ENCODE data around the gene SHB.
A peak's percentile ranks its signal among the peaks of the same experiment; 100 is the strongest.

The SHB gene

GRCh38 chr9:38008168-38009034, 60.6 kb downstream of the SHB start:
- Histone ChIP-seq H3K27ac (ENCODE audit: extremely low read depth, low read depth, low read length) (no peak overlapping the region), H3K4me1 (ENCODE audit: control insufficient read depth, insufficient read depth, low read length) (peaks cover 5% of the 10 kb centered on the region; the same call in 1 of the 2 replicates), H3K36me3 (ENCODE audit: control insufficient read depth in 2 of 2, insufficient read depth in 1 of 2, low read length in 2 of 2) (peaks cover 0 to 38% of the 10 kb centered on the region in 2 experiments; a peak in 1 of 3 replicates), H3K9me3 (ENCODE audit: control insufficient read depth, insufficient read depth, low read depth, low read length) (no peaks in the 10 kb centered on the region), H3K4me3 (ENCODE audit: low read depth, low read length) (no peak overlapping the region)
- no peak for TF ChIP-seq KLF17 (tag by site-specific recombination; IDR thresholded peaks at IDR 0.05)
- TF ChIP-seq ZBTB7A (tag by site-specific recombination; IDR thresholded peaks at IDR 0.05; ENCODE audit: low read depth) = no peak
- 0 out of 2 replicates have a peak, but pooled peaks have one; percentile 11 for TF ChIP-seq SCRT2 (tag by site-specific recombination; IDR thresholded peaks at IDR 0.05)
- peak; percentile 66 for TF ChIP-seq ZFHX2 (tag by site-specific recombination; conservative IDR thresholded peaks at IDR 0.05)
- peak; percentile 24; the same call in 1 of the 2 replicates for TF ChIP-seq GLIS1 (tag by site-specific recombination; IDR thresholded peaks at IDR 0.05)
- peak; percentile 31; the same call in 1 of the 2 replicates for TF ChIP-seq ZFP69B (tag by site-specific recombination; IDR thresholded peaks at IDR 0.05)
- TF ChIP-seq EGR2 (tag by site-specific recombination; IDR thresholded peaks at IDR 0.05; ENCODE audit: low read depth) = peak; percentile 38; the same call in 1 of the 2 replicates
- ChIA-PET POLR2A (interaction anchor here (1.3 to 1.7 kb wide), 2 partner anchors 16 to 55 kb away, joined by 4 to 6 read pairs; no protein-coding TSS in a partner anchor), CTCF (interaction anchor here (1.2 kb wide), 1 partner anchor 255 kb away, joined by 3 read pairs; no protein-coding TSS in a partner anchor)

GRCh38 chr9:38007016-38007415, 62.0 kb downstream of the SHB start:
- Histone ChIP-seq H3K36me3 (ENCODE audit: control insufficient read depth in 2 of 2, insufficient read depth in 1 of 2, low read length in 2 of 2) (peaks cover 0 to 27% of the 10 kb centered on the region in 2 experiments; a peak in 1 of 3 replicates), H3K4me3 (ENCODE audit: low read depth, low read length) (no peak overlapping the region), H3K4me1 (ENCODE audit: control insufficient read depth, insufficient read depth, low read length) (peaks cover 5% of the 10 kb centered on the region; the same call in 1 of the 2 replicates), H3K9me3 (ENCODE audit: control insufficient read depth, insufficient read depth, low read depth, low read length) (no peaks in the 10 kb centered on the region), H3K27ac (ENCODE audit: extremely low read depth, low read depth, low read length) (no peak overlapping the region)
- POLR2A ChIA-PET = no interaction called here
- CTCF ChIA-PET = interaction anchor here (1.6 kb wide), 1 partner anchor 81 kb away, joined by 3 read pairs; no protein-coding TSS in a partner anchor
- TF ChIP-seq ZNF350 (tag by site-specific recombination; IDR thresholded peaks at IDR 0.05) (no peak), ZNF548 (tag by site-specific recombination; IDR thresholded peaks at IDR 0.05) (no peak), ZBTB10 (tag by site-specific recombination; IDR thresholded peaks at IDR 0.05) (no peak), ZNF571 (tag by site-specific recombination; IDR thresholded peaks at IDR 0.05) (no peak), ZNF302 (tag by site-specific recombination; IDR thresholded peaks at IDR 0.05; ENCODE audit: low read depth) (no peak), ZNF623 (tag by site-specific recombination; IDR thresholded peaks at IDR 0.05) (no peak), HIC1 (tag by site-specific recombination; IDR thresholded peaks at IDR 0.05) (no peak), BCL11A (tag by site-specific recombination; IDR thresholded peaks at IDR 0.05; ENCODE audit: low read depth) (no peak)
